GM12801 (cell line): Measurements from ENCODE around the gene ELP4.

Experiments
- CTCF ChIP-seq: IDR thresholded peaks from one replicate; pipeline ENCODE4 v1.5.1; 2011; ENCODE audit warnings: control low read depth; ENCODE audit not compliant: insufficient read length; ENCODE audit errors: extremely low read depth

ELP4 gene

GRCh38 chr11:31509429-31510345, at the start of gene ELP4, which contains the start of gene IMMP1L:
Gene ELP4, plus strand, starts transcription at chr11:31509767. Its CDS starts 18 bp downstream, at chr11:31509785.
Gene IMMP1L, minus strand, starts transcription at chr11:31509622. Its CDS starts 46,346 bp downstream, at chr11:31463276.
- TF ChIP-seq CTCF = no peak

- TF ChIP-seq CTCF = no peak
These were observed 45.1 kb upstream of the ELP4 start for GRCh38 chr11:31464436-31464835.

GRCh38 chr11:31474083-31474482, 35.5 kb upstream of the ELP4 start:
- TF ChIP-seq CTCF = no peak

- TF ChIP-seq CTCF = no peak
These were observed 31.9 kb upstream of the ELP4 start for GRCh38 chr11:31477528-31478222.

- no peak for TF ChIP-seq CTCF
These were observed 31.4 kb upstream of the ELP4 start for GRCh38 chr11:31478223-31478590.

GRCh38 chr11:31479066-31479465, 30.5 kb upstream of the ELP4 start:
- no peak for TF ChIP-seq CTCF

- no peak for TF ChIP-seq CTCF
These were observed 28.6 kb upstream of the ELP4 start for GRCh38 chr11:31480930-31481329.
